Liver (tissue), 3 donors: ENCODE measurements around the gene TP63.

Experiments used
- FOXA1 ChIP-seq: IDR thresholded peaks from 2 replicates; pipeline ENCODE4 v1.6.1; 2016; ENCODE audit warnings: antibody characterized with exemption
- GABPA ChIP-seq, 2 donors: IDR thresholded peaks in 1 of 2; conservative IDR thresholded peaks in 1 of 2; 2 replicates each; pipeline ENCODE4 v1.6.1; 2016; ENCODE audit warnings: antibody characterized with exemption in 2 of 2, mild to moderate bottlenecking in 1 of 2, moderate library complexity in 1 of 2
- SP1 ChIP-seq: IDR thresholded peaks from 2 replicates; pipeline ENCODE4 v1.6.1; 2018; ENCODE audit warnings: antibody characterized with exemption, mild to moderate bottlenecking
- TAF1 ChIP-seq: conservative IDR thresholded peaks from 2 replicates; pipeline ENCODE4 v1.6.1; 2016; ENCODE audit warnings: antibody characterized with exemption, mild to moderate bottlenecking
- TF ChIP-seq, protein P1 (sequence below): fragments of 150-350 bp; IDR thresholded peaks from 2 replicates; pipeline ENCODE4 v1.5.1; 2017; ENCODE audit warnings: improper control_type of control experiment, low read depth, low read length; ENCODE audit not compliant: missing input control
- TF ChIP-seq, protein P2 (sequence below): IDR thresholded peaks from 2 replicates; pipeline ENCODE4 v1.6.1; 2016; ENCODE audit warnings: antibody characterized with exemption
- donor health status: healthy.
- donor health status: healthy.

DNA sequence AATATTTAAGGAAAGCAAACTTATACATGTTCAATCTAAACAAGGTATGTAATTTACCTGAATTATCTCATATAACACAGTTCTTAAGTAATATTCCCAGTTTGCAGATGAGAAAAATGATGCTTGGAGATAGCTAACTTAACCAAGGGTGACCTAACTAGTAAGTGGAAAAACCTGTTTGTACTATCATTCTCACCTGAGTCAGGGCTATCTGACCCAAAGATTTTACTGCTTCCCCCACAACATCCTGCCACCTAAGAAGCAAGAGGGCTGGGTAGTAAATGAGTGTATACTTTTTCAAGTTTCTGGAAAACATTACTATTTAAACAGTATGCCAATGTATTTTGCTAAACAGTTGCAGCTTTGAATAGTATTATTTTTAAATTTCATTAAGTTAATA is 10.6 kb downstream of the TP63 start:
- TF ChIP-seq FOXA1, result no peak
- no peak for TF ChIP-seq GABPA (IDR thresholded peaks at IDR 0.05 in 1 of 2, conservative IDR thresholded peaks at IDR 0.05 in 1 of 2)
- TF ChIP-seq, protein P1, sequence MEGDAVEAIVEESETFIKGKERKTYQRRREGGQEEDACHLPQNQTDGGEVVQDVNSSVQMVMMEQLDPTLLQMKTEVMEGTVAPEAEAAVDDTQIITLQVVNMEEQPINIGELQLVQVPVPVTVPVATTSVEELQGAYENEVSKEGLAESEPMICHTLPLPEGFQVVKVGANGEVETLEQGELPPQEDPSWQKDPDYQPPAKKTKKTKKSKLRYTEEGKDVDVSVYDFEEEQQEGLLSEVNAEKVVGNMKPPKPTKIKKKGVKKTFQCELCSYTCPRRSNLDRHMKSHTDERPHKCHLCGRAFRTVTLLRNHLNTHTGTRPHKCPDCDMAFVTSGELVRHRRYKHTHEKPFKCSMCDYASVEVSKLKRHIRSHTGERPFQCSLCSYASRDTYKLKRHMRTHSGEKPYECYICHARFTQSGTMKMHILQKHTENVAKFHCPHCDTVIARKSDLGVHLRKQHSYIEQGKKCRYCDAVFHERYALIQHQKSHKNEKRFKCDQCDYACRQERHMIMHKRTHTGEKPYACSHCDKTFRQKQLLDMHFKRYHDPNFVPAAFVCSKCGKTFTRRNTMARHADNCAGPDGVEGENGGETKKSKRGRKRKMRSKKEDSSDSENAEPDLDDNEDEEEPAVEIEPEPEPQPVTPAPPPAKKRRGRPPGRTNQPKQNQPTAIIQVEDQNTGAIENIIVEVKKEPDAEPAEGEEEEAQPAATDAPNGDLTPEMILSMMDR, result no peak
- TF ChIP-seq, protein P2, sequence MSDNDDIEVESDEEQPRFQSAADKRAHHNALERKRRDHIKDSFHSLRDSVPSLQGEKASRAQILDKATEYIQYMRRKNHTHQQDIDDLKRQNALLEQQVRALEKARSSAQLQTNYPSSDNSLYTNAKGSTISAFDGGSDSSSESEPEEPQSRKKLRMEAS, result no peak
- no peak for TF ChIP-seq TAF1
- no peak for TF ChIP-seq SP1
